MM.1S (cell line): ENCODE data around the gene DHX15.

ENCODE experiments used
- DNase-seq: peaks from one replicate; pipeline ENCODE4 v3.0.0-alpha.2; 2015
- H2AFZ ChIP-seq: fragments of 300-600 bp; sonication (generic); 2 replicates; pipeline ENCODE4 v1.6.0; 2016; ENCODE audit warnings: antibody characterized with exemption, low read length
- H3F3A ChIP-seq: fragments of 300-600 bp; sonication (generic); 2 replicates; pipeline ENCODE4 v1.6.1; 2016; ENCODE audit warnings: mild to moderate bottlenecking, antibody characterized with exemption, low read length, moderate library complexity, mixed read lengths; ENCODE audit not compliant: insufficient read depth
- H3K27ac ChIP-seq: fragments of 300-600 bp; sonication (generic); 2 replicates; pipeline ENCODE4 v1.5.1; 2016; ENCODE audit warnings: mild to moderate bottlenecking, low read length
- H3K27me3 ChIP-seq: fragments of 300-600 bp; sonication (generic); replicated peaks from 2 replicates; pipeline ENCODE4 v1.6.0; 2016; ENCODE audit warnings: low read length; ENCODE audit not compliant: insufficient read depth
- H3K36me3 ChIP-seq: fragments of 300-600 bp; sonication (generic); replicated peaks from 2 replicates; pipeline ENCODE4 v1.6.1; 2016; ENCODE audit warnings: mild to moderate bottlenecking, low read length, mixed read lengths; ENCODE audit not compliant: insufficient read depth
- H3K4me1 ChIP-seq: fragments of 300-600 bp; sonication (generic); 2 replicates; pipeline ENCODE4 v1.6.1; 2016; ENCODE audit warnings: low read length, mixed read lengths
- H3K4me2 ChIP-seq: fragments of 300-600 bp; sonication (generic); 2 replicates; pipeline ENCODE4 v1.6.0; 2016; ENCODE audit warnings: low read depth, low read length
- H3K4me3 ChIP-seq: fragments of 300-600 bp; sonication (generic); 2 replicates; pipeline ENCODE4 v1.5.1; 2016; ENCODE audit warnings: low read length, mixed read lengths
- H3K79me2 ChIP-seq: fragments of 300-600 bp; sonication (generic); 2 replicates; pipeline ENCODE4 v1.6.1; 2016; ENCODE audit warnings: mixed run types, low read length, mixed read lengths
- H3K9ac ChIP-seq: fragments of 300-600 bp; sonication (generic); 2 replicates; pipeline ENCODE4 v1.6.1; 2016; ENCODE audit warnings: low read length, mixed read lengths
- H3K9me2 ChIP-seq: fragments of 300-600 bp; sonication (generic); replicated peaks from 2 replicates; pipeline ENCODE4 v1.6.1; 2016; ENCODE audit warnings: mild to moderate bottlenecking, low read length, mixed read lengths; ENCODE audit not compliant: insufficient read depth
- H3K9me3 ChIP-seq: fragments of 300-600 bp; sonication (generic); replicated peaks from 2 replicates; pipeline ENCODE4 v1.6.1; 2016; ENCODE audit warnings: mild to moderate bottlenecking, low read length, mixed read lengths; ENCODE audit not compliant: insufficient read depth
- H4K20me1 ChIP-seq: fragments of 300-600 bp; sonication (generic); 2 replicates; pipeline ENCODE4 v1.6.1; 2016; ENCODE audit warnings: mild to moderate bottlenecking, low read length, moderate library complexity, mixed read lengths; ENCODE audit not compliant: insufficient read depth
- CTCF ChIP-seq: fragments of 300-600 bp; sonication (generic); IDR thresholded peaks from 2 replicates; pipeline ENCODE4 v1.5.1; 2016; ENCODE audit warnings: antibody characterized with exemption, low read length, mixed read lengths
- EZH2 ChIP-seq: fragments of 300-600 bp; sonication (generic); optimal IDR thresholded peaks from 2 replicates; pipeline ENCODE3; 2017; ENCODE audit warnings: low read depth, mild to moderate bottlenecking, antibody characterized with exemption, low read length, mixed read lengths
- EZH2phosphoT487 ChIP-seq: fragments of 300-600 bp; sonication (generic); IDR thresholded peaks from 2 replicates; pipeline ENCODE4 v1.6.1; 2018; ENCODE audit warnings: antibody characterized with exemption, low read length

Gene DHX15

DNA sequence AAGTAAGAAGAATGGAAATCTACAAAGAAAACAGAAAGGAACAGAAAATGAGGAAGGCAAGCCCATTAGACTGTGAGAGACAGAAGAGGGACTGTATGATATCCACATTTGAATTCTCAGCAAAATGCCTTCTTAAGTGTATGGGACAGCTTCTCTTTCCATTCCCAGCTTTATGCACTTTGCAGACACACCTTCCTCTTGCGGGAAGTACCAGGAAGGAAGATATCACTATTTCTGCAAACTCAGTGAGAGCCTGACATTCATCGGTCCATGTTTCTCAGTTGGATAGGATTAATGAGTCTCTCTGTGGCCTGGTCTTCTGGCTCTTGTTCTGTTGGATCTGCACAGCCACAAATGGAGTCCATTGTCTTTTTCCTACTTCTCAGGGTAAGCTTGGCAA, 31.6 kb upstream of the DHX15 start:
- no peaks in the 10 kb centered on the region for H3K9me2 ChIP-seq
- no peaks in the 10 kb centered on the region for H3F3A ChIP-seq
- no peak overlapping the region for H3K9ac ChIP-seq
- no peaks in the 10 kb centered on the region for H3K9me3 ChIP-seq
- H3K27ac ChIP-seq: no peak overlapping the region
- no peaks in the 10 kb centered on the region for H3K4me1 ChIP-seq
- H3K4me3 ChIP-seq: no peak overlapping the region
- no peak for TF ChIP-seq CTCF
- TF ChIP-seq EZH2phosphoT487: no peak
- no peak for TF ChIP-seq EZH2
- no peaks in the 10 kb centered on the region for H3K79me2 ChIP-seq
- H3K36me3 ChIP-seq: no peaks in the 10 kb centered on the region
- H2AFZ ChIP-seq: no peak overlapping the region
- DNase-seq: no peak
- no peak overlapping the region for H3K4me2 ChIP-seq
- no peaks in the 10 kb centered on the region for H4K20me1 ChIP-seq
- H3K27me3 ChIP-seq: no peaks in the 10 kb centered on the region

DNA sequence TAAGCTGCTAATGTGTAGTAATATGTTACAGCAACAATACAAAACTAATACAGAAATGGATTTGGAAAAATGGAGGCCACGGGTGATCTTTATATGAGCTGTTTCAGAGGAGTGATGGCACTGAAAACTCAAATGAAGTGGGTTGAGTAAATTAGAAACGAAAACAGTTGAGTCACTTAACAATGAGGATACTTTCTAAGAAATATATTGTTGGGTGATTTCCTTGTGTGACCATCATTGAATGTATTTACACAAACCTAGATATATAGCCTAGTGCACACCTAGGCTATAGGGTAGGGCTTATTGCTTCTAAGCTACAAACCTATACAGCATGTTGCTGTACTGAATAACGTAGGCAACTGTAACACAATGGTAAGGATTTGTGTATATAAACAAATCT, 30.5 kb upstream of the DHX15 start:
- H2AFZ ChIP-seq: no peak overlapping the region
- DNase-seq: no peak
- no peak overlapping the region for H3K9ac ChIP-seq
- no peaks in the 10 kb centered on the region for H3K9me3 ChIP-seq
- H3K36me3 ChIP-seq: no peaks in the 10 kb centered on the region
- H3K27me3 ChIP-seq: no peaks in the 10 kb centered on the region
- no peaks in the 10 kb centered on the region for H3K9me2 ChIP-seq
- no peak overlapping the region for H3K4me3 ChIP-seq
- H4K20me1 ChIP-seq: no peaks in the 10 kb centered on the region
- no peak overlapping the region for H3K27ac ChIP-seq
- no peak overlapping the region for H3K4me2 ChIP-seq
- H3K79me2 ChIP-seq: no peaks in the 10 kb centered on the region
- no peaks in the 10 kb centered on the region for H3F3A ChIP-seq
- TF ChIP-seq EZH2 (no peak), CTCF (no peak), EZH2phosphoT487 (no peak)
- H3K4me1 ChIP-seq: no peaks in the 10 kb centered on the region

GRCh38 chr4:24613502-24613901, 29.1 kb upstream of the DHX15 start:
- no peak for TF ChIP-seq EZH2
- TF ChIP-seq EZH2phosphoT487: no peak
- TF ChIP-seq CTCF: no peak
- no peak overlapping the region for H3K4me2 ChIP-seq
- no peaks in the 10 kb centered on the region for H3K9me2 ChIP-seq
- H3K4me1 ChIP-seq: no peaks in the 10 kb centered on the region
- no peak overlapping the region for H3K27ac ChIP-seq
- no peaks in the 10 kb centered on the region for H3K79me2 ChIP-seq
- no peak for DNase-seq
- no peak overlapping the region for H2AFZ ChIP-seq
- H3K27me3 ChIP-seq: no peaks in the 10 kb centered on the region
- H3K36me3 ChIP-seq: no peaks in the 10 kb centered on the region
- H3K9ac ChIP-seq: no peak overlapping the region
- H3F3A ChIP-seq: no peaks in the 10 kb centered on the region
- H3K4me3 ChIP-seq: no peak overlapping the region
- no peaks in the 10 kb centered on the region for H4K20me1 ChIP-seq
- H3K9me3 ChIP-seq: no peaks in the 10 kb centered on the region
